H1 (cell line): ENCODE data around the gene ARHGAP28. TPM values are rescaled to one million over a fixed set of nuclear protein-coding genes. Genes with fewer than 3 reads are reported as not detected.

ENCODE experiments used
- CHD7 ChIP-seq: fragments of 300-600 bp; sonication (generic); IDR thresholded peaks from 2 replicates; pipeline ENCODE4 v1.7.1; 2012; ENCODE audit warnings: low read length, moderate library complexity, mild to moderate bottlenecking, inconsistent platforms; ENCODE audit not compliant: insufficient replicate concordance
- CTBP2 ChIP-seq: IDR thresholded peaks from 2 replicates; pipeline ENCODE4 v1.7.0; 2011; ENCODE audit warnings: borderline replicate concordance, mild to moderate bottlenecking, moderate library complexity, mixed read lengths, low read length; ENCODE audit not compliant: insufficient read depth, insufficient read length
- GTF2F1 ChIP-seq: IDR thresholded peaks from 2 replicates; pipeline ENCODE4 v1.6.1; 2012; ENCODE audit warnings: low read depth, low read length, improper control_type of control experiment, borderline replicate concordance
- PHF8 ChIP-seq: fragments of 200-600 bp; sonication (generic); conservative IDR thresholded peaks from 2 replicates; pipeline ENCODE4 v1.7.1; 2012; ENCODE audit warnings: low read depth, mild to moderate bottlenecking, inconsistent platforms, low read length, moderate library complexity
- RFX5 ChIP-seq: IDR thresholded peaks from 2 replicates; pipeline ENCODE4 v1.6.1; 2011; ENCODE audit warnings: low read depth, low read length, improper control_type of control experiment, borderline replicate concordance
- SIRT6 ChIP-seq: IDR thresholded peaks from one replicate; pipeline ENCODE4 v1.7.1; 2012; ENCODE audit warnings: low read length, inconsistent platforms
- polyA plus RNA-seq, 7 experiments: library from polyadenylated mRNA; depleted of rRNA in 3 of 7; stranded (reverse) in 5 of 7; unstranded in 2 of 7; fragments of >200 nt in 5 of 7; fragments of 200-250 nt in 2 of 7; gene quantifications; 1 replicate in 5 of 7; 2 replicates in 1 of 7; 4 replicates in 1 of 7; pipeline versions ENCODE4 v1.2.1 to v1.2.3, GENCODE V29; 2011 to 2013; ENCODE audit warnings: missing spikeins in 2 of 7, mixed read lengths in 2 of 7
- total RNA-seq: library from RNA; stranded (reverse); fragmentation: NEBNext Ultra II Directional; extraction: Animal tissue kit (Norgen Biotek cat#: 25700); gene quantifications from 2 replicates; pipeline ENCODE4 v1.2.1, GENCODE V29; 2021

The ARHGAP28 gene
- total and polyA plus RNA-seq, 2 of the 8 experiments (the other 6 are each of a cell fraction or from before 2014, with no cell fraction given) = 2.9 to 14.4 TPM

- no peak for TF ChIP-seq PHF8
- TF ChIP-seq CHD7 = no peak
- TF ChIP-seq SIRT6 = no peak
- no peak for TF ChIP-seq GTF2F1
- no peak for TF ChIP-seq CTBP2
- no peak for TF ChIP-seq RFX5
These were observed 222.0 kb downstream of the ARHGAP28 start (continued) for GRCh38 chr18:6951336-6952090.
